Fibroblast of lung (primary cell): ENCODE measurements around the gene TAF11L5.
"Not testable (repeated sequence)": the region's sequence is repeated elsewhere in the genome, so short reads cannot be mapped to it uniquely, and the experiment has no call there.

Experiments
- CTCF ChIP-seq, 2 donors: IDR thresholded peaks in 1 of 2; conservative IDR thresholded peaks in 1 of 2; 1 replicate in 1 of 2; 2 replicates in 1 of 2; pipeline ENCODE4 v1.5.1; 2011 to 2012; ENCODE audit warnings: low read length in 2 of 2, control low read depth in 1 of 2, inconsistent platforms in 1 of 2, low read depth in 1 of 2, mild to moderate bottlenecking in 1 of 2
- EZH2 ChIP-seq: IDR thresholded peaks from 2 replicates; pipeline ENCODE4 v1.5.1; 2012; ENCODE audit warnings: low read length, control low read depth, mild to moderate bottlenecking; ENCODE audit errors: missing control alignments

- not testable (repeated sequence) for TF ChIP-seq CTCF (conservative IDR thresholded peaks at IDR 0.05 in 1 of 2, IDR thresholded peaks at IDR 0.05 in 1 of 2; ENCODE audit: low read depth in 1 of 2, low read length in 2 of 2); EZH2
These were observed 3.5 kb upstream of the TAF11L5 start, which contains the start of gene TAF11L4 for GRCh38 chr5:17521501-17521900.
